Frontal cortex (tissue), 4 donors: ENCODE data around the gene LRRC8A. TPM values are rescaled to one million over a fixed set of nuclear protein-coding genes. Genes with fewer than 3 reads are reported as not detected.
"Not testable (repeated sequence)": the region's sequence is repeated elsewhere in the genome, so short reads cannot be mapped to it uniquely, and the experiment has no call there.

Source experiments
- DNase-seq, 2 donors: peaks; one replicate each; pipeline ENCODE4 v3.0.0; 2012; ENCODE audit warnings: low spot score in 2 of 2
- FAIRE-seq: peaks from 2 replicates; lab custom pipeline; 2012; peaks lifted over from hg19 to GRCh38; lab: Jason Lieb, UNC
- total RNA-seq: library from RNA; depleted of rRNA; stranded (reverse); fragments of >200 nt; gene quantifications from one replicate; pipeline ENCODE4 v1.2.3, GENCODE V29; 2014
- donor health status: control.
- donor health status: control.
- donor health status: control.

Gene LRRC8A
- total RNA-seq, 1 donor from 2014 or later = 19.6 TPM

GRCh38 chr9:128862401-128862851 lies 19.5 kb upstream of the LRRC8A start:
- FAIRE-seq (no peak), DNase-seq (no peak)

GRCh38 chr9:128863647-128864046 lies 18.3 kb upstream of the LRRC8A start:
- no peak for FAIRE-seq
- peak in 1 of 2 donors; percentile 60 for DNase-seq

- no peak for FAIRE-seq
These were observed 11.6 kb upstream of the LRRC8A start for GRCh38 chr9:128870128-128870940.

GRCh38 chr9:128870941-128871265 lies 11.0 kb upstream of the LRRC8A start:
- not testable (repeated sequence) for FAIRE-seq, DNase-seq

More at GRCh38 chr9:128870128-128870940, 11.6 kb upstream of the LRRC8A start:
- no peak for DNase-seq

- FAIRE-seq = no peak
These were observed 4.1 kb upstream of the LRRC8A start for GRCh38 chr9:128877852-128878251.

GRCh38 chr9:128882677-128883603 lies 1.0 kb downstream of the LRRC8A start:
- DNase-seq (no peak), FAIRE-seq (no peak)

More at GRCh38 chr9:128877852-128878251, 4.1 kb upstream of the LRRC8A start:
- peak in 1 of 2 donors; percentile 3 for DNase-seq

GRCh38 chr9:128884164-128884563 lies 2.2 kb downstream of the LRRC8A start:
- DNase-seq = no peak
- no peak for FAIRE-seq

- no peak for FAIRE-seq
These were observed 3.4 kb downstream of the LRRC8A start for GRCh38 chr9:128885376-128885775.

GRCh38 chr9:128885798-128886197 lies 3.9 kb downstream of the LRRC8A start:
- no peak for FAIRE-seq

More at GRCh38 chr9:128885376-128885775, 3.4 kb downstream of the LRRC8A start:
- no peak for DNase-seq

GRCh38 chr9:128886211-128886891 lies 4.4 kb downstream of the LRRC8A start:
- FAIRE-seq = no peak

More at GRCh38 chr9:128885798-128886197, 3.9 kb downstream of the LRRC8A start:
- no peak for DNase-seq

GRCh38 chr9:128887049-128887448 lies 5.1 kb downstream of the LRRC8A start:
- FAIRE-seq (no peak), DNase-seq (no peak)

More at GRCh38 chr9:128886211-128886891, 4.4 kb downstream of the LRRC8A start:
- no peak for DNase-seq

- FAIRE-seq (no peak), DNase-seq (no peak)
These were observed 6.0 kb downstream of the LRRC8A start for GRCh38 chr9:128887914-128888350.

- DNase-seq (no peak), FAIRE-seq (no peak)
These were observed 9.6 kb downstream of the LRRC8A start for GRCh38 chr9:128891321-128892220.

- FAIRE-seq (no peak), DNase-seq (peak; percentile 69 to 83)
These were observed 10.4 kb downstream of the LRRC8A start for GRCh38 chr9:128892221-128892921.

GRCh38 chr9:128893354-128893753 lies 11.4 kb downstream of the LRRC8A start:
- DNase-seq (no peak), FAIRE-seq (no peak)

GRCh38 chr9:128894764-128895163 lies 12.8 kb downstream of the LRRC8A start:
- FAIRE-seq (no peak), DNase-seq (no peak)

- DNase-seq (no peak), FAIRE-seq (no peak)
These were observed 13.6 kb downstream of the LRRC8A start for GRCh38 chr9:128895556-128895955.

- DNase-seq = no peak
- no peak for FAIRE-seq
These were observed 16.4 kb downstream of the LRRC8A start for GRCh38 chr9:128898382-128898781.
